Mesendoderm (in vitro differentiated cells): ENCODE results near the gene ZFYVE9.
"Not testable (repeated sequence)": the region's sequence is repeated elsewhere in the genome, so short reads cannot be mapped to it uniquely, and the experiment has no call there.

Source experiments
- DNase-seq: peaks from one replicate; pipeline ENCODE4 v3.0.0; 2013
- H2AK5ac ChIP-seq: 2 replicates; pipeline ENCODE4 v1.6.1; 2013; ENCODE audit warnings: low read length, inconsistent platforms
- H2BK120ac ChIP-seq: 2 replicates; pipeline ENCODE4 v1.6.1; 2013; ENCODE audit warnings: low read depth, mild to moderate bottlenecking, low read length, moderate library complexity, mixed read lengths
- H2BK15ac ChIP-seq: replicated peaks from 2 replicates; pipeline ENCODE4 v1.6.1; 2013; ENCODE audit warnings: low read depth, mild to moderate bottlenecking, moderate library complexity
- H2BK5ac ChIP-seq: 2 replicates; pipeline ENCODE4 v1.6.1; 2013; ENCODE audit warnings: low read length, inconsistent platforms
- H3K18ac ChIP-seq: 2 replicates; pipeline ENCODE4 v1.6.1; 2013; ENCODE audit warnings: mild to moderate bottlenecking, low read length, mixed read lengths
- H3K23ac ChIP-seq: one replicate; pipeline ENCODE4 v1.6.1; 2013; ENCODE audit warnings: low read length
- H3K27ac ChIP-seq: 2 replicates; pipeline ENCODE4 v1.5.1; 2013; ENCODE audit warnings: low read depth, mild to moderate bottlenecking, inconsistent platforms, low read length, moderate library complexity
- H3K27me3 ChIP-seq: 2 replicates; pipeline ENCODE4 v1.6.1; 2013; ENCODE audit warnings: low read length, control low read depth, mild to moderate bottlenecking, inconsistent platforms; ENCODE audit not compliant: insufficient read depth, poor library complexity
- H3K36me3 ChIP-seq: 2 replicates; pipeline ENCODE4 v1.6.1; 2013; ENCODE audit warnings: low read length, inconsistent platforms; ENCODE audit not compliant: control insufficient read depth, insufficient read depth
- H3K4ac ChIP-seq: one replicate; pipeline ENCODE4 v1.6.1; 2013; ENCODE audit warnings: low read depth, mild to moderate bottlenecking, low read length, moderate library complexity
- H3K4me1 ChIP-seq: 2 replicates; pipeline ENCODE4 v1.6.1; 2013; ENCODE audit warnings: low read depth, low read length, inconsistent platforms; ENCODE audit not compliant: control insufficient read depth
- H3K4me2 ChIP-seq: 2 replicates; pipeline ENCODE4 v1.6.1; 2013; ENCODE audit warnings: low read length
- H3K4me3 ChIP-seq: 2 replicates; pipeline ENCODE4 v1.5.1; 2013; ENCODE audit warnings: mild to moderate bottlenecking, low read length
- H3K56ac ChIP-seq: one replicate; pipeline ENCODE4 v1.6.1; 2013; ENCODE audit warnings: low read length
- H3K79me1 ChIP-seq: 2 replicates; pipeline ENCODE4 v1.6.1; 2013; ENCODE audit warnings: low read length, inconsistent platforms
- H3K79me2 ChIP-seq: 2 replicates; pipeline ENCODE4 v1.6.1; 2013; ENCODE audit warnings: mild to moderate bottlenecking, low read length; ENCODE audit not compliant: control insufficient read depth, insufficient read depth
- H3K9ac ChIP-seq: 2 replicates; pipeline ENCODE4 v1.6.1; 2013; ENCODE audit warnings: low read length, inconsistent platforms
- H4K5ac ChIP-seq: one replicate; pipeline ENCODE4 v1.6.1; 2013; ENCODE audit warnings: low read length
- H4K8ac ChIP-seq: one replicate; pipeline ENCODE4 v1.6.1; 2013; ENCODE audit warnings: low read depth, mild to moderate bottlenecking, control low read depth, low read length, moderate library complexity
- WGBS: extraction: QIAGEN DNeasy Blood & Tissue Kit; methylation state at CpG from one replicate; pipeline ENCODE4 v1.1.7; 2013; ENCODE audit warnings: low lambda C conversion rate, missing lambda C conversion rate; ENCODE audit not compliant: insufficient coverage; ENCODE audit errors: extremely low coverage; 5-methylcytosine and 5-hydroxymethylcytosine counted together

ZFYVE9 gene

GRCh38 chr1:52150445-52150844 lies 8.6 kb downstream of the ZFYVE9 start:
- DNase-seq, H3K27me3 ChIP-seq, H2BK5ac ChIP-seq, H4K8ac ChIP-seq, H3K36me3 ChIP-seq, H3K18ac ChIP-seq, H2BK15ac ChIP-seq, H4K5ac ChIP-seq, H3K79me1 ChIP-seq, H3K27ac ChIP-seq, H3K56ac ChIP-seq, H3K4me3 ChIP-seq, H3K79me2 ChIP-seq, H2AK5ac ChIP-seq, H3K4ac ChIP-seq, H3K9ac ChIP-seq, H2BK120ac ChIP-seq, H3K4me1 ChIP-seq, H3K4me2 ChIP-seq, H3K23ac ChIP-seq: not testable (repeated sequence)
- no CpG with 5 or more reads among the region's 11 CpGs for WGBS

- DNase-seq: no peak
- Histone ChIP-seq H2BK5ac (no peak overlapping the region), H3K27me3 (no peaks in the 10 kb centered on the region), H2BK15ac (no peak overlapping the region), H3K23ac (no peak overlapping the region), H3K4ac (no peak overlapping the region), H4K8ac (no peak overlapping the region), H2BK120ac (no peak overlapping the region), H3K27ac (no peak overlapping the region), H2AK5ac (no peak overlapping the region), H3K79me2 (no peaks in the 10 kb centered on the region), H3K79me1 (peaks cover 4% of the 10 kb centered on the region), H3K4me1 (no peaks in the 10 kb centered on the region), H3K56ac (no peak overlapping the region), H3K4me3 (no peak overlapping the region), H3K18ac (no peak overlapping the region), H3K36me3 (no peaks in the 10 kb centered on the region), H3K4me2 (no peak overlapping the region), H3K9ac (no peak overlapping the region), H4K5ac (no peak overlapping the region)
- no CpG with 5 or more reads among the region's 1 CpG for WGBS
Observed at GRCh38 chr1:52150946-52151345, 9.1 kb downstream of the ZFYVE9 start.

DNA sequence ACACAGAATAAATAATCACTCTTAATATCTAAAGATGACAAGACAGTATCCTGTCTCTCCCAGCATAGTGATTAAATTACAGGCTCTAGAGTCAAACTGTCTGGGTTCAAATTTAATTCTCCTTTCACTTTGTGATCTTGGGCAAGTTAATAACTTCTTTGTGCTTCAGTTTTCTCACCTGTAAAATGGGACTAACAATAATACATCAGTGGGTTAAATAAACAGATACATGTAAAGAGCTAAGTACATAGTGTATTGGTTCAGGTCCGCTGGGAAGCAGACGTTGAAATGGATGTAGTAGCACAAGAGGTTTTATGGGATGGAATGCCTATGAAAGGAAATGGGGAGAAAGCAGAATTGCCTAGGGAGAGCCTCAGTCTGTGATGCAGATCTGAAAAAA lies 10.7 kb downstream of the ZFYVE9 start:
- Histone ChIP-seq H3K4me3 (no peak overlapping the region), H3K9ac (no peak overlapping the region), H2BK15ac (no peak overlapping the region)

DNA sequence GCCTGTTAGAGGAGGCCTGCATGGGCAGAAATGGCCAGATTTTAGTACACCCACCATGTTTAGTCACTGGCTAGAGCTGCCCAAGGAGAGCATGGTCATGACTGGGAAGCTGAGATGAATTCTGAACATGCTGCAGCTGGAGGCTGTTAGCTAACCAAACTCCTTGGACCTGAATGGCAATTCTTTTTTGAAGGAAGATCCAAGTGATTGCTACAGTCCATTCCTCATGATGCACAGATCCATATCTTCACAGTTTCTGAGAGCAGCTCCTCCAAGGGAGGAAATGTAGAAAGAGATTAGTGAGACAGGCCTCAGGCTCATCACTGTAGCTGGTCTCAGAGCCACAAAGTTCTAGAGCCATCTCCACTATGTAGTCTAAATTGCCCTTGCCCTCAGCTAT lies 11.1 kb downstream of the ZFYVE9 start:
- H4K8ac ChIP-seq: no peak overlapping the region
- H3K23ac ChIP-seq: no peak overlapping the region
- H3K79me2 ChIP-seq: no peaks in the 10 kb centered on the region
- H3K4me3 ChIP-seq: no peak overlapping the region
- no peak overlapping the region for H2BK5ac ChIP-seq
- peaks cover 4% of the 10 kb centered on the region for H3K79me1 ChIP-seq
- H3K4ac ChIP-seq: no peak overlapping the region
- no peak overlapping the region for H2BK120ac ChIP-seq
- no peaks in the 10 kb centered on the region for H3K27me3 ChIP-seq
- H3K36me3 ChIP-seq: no peaks in the 10 kb centered on the region
- no peak overlapping the region for H3K56ac ChIP-seq
- no peak overlapping the region for H2BK15ac ChIP-seq
- no peak overlapping the region for H4K5ac ChIP-seq
- H3K18ac ChIP-seq: no peak overlapping the region
- no peaks in the 10 kb centered on the region for H3K4me1 ChIP-seq
- no peak overlapping the region for H3K9ac ChIP-seq
- H3K27ac ChIP-seq: no peak overlapping the region
- H2AK5ac ChIP-seq: no peak overlapping the region
- DNase-seq: no peak
- H3K4me2 ChIP-seq: no peak overlapping the region

More for the DNA sequence above, 10.7 kb downstream of the ZFYVE9 start:
- H3K56ac ChIP-seq: no peak overlapping the region
- H3K18ac ChIP-seq: no peak overlapping the region
- H3K36me3 ChIP-seq: no peaks in the 10 kb centered on the region
- no peak overlapping the region for H3K4ac ChIP-seq
- H4K5ac ChIP-seq: no peak overlapping the region
- no peak overlapping the region for H2BK120ac ChIP-seq
- H3K23ac ChIP-seq: no peak overlapping the region
- no peak overlapping the region for H3K4me2 ChIP-seq
- H3K27me3 ChIP-seq: no peaks in the 10 kb centered on the region
- H3K4me1 ChIP-seq: no peaks in the 10 kb centered on the region
- WGBS: no CpG with 5 or more reads among the region's 2 CpGs
- DNase-seq: no peak
- H3K79me2 ChIP-seq: no peaks in the 10 kb centered on the region
- H4K8ac ChIP-seq: no peak overlapping the region
- no peak overlapping the region for H2BK5ac ChIP-seq
- peaks cover 4% of the 10 kb centered on the region for H3K79me1 ChIP-seq
- H3K27ac ChIP-seq: no peak overlapping the region
- no peak overlapping the region for H2AK5ac ChIP-seq

- H2BK120ac ChIP-seq: no peak overlapping the region
- H3K9ac ChIP-seq: no peak overlapping the region
- no peak overlapping the region for H3K56ac ChIP-seq
- H3K79me2 ChIP-seq: no peaks in the 10 kb centered on the region
- no peak overlapping the region for H3K4me2 ChIP-seq
- H3K23ac ChIP-seq: no peak overlapping the region
- no peak overlapping the region for H3K27ac ChIP-seq
- H3K36me3 ChIP-seq: no peaks in the 10 kb centered on the region
- H3K79me1 ChIP-seq: peaks cover 6% of the 10 kb centered on the region
- no peak overlapping the region for H4K8ac ChIP-seq
- no peaks in the 10 kb centered on the region for H3K27me3 ChIP-seq
- no peak overlapping the region for H4K5ac ChIP-seq
- no peak overlapping the region for H3K4ac ChIP-seq
- H2BK5ac ChIP-seq: no peak overlapping the region
- no peaks in the 10 kb centered on the region for H3K4me1 ChIP-seq
- no peak overlapping the region for H2AK5ac ChIP-seq
- no peak overlapping the region for H2BK15ac ChIP-seq
- no peak for DNase-seq
- H3K18ac ChIP-seq: no peak overlapping the region
- no peak overlapping the region for H3K4me3 ChIP-seq
Observed at GRCh38 chr1:52153898-52154297, 12.0 kb downstream of the ZFYVE9 start.

- H3K79me1 ChIP-seq: peaks cover 6% of the 10 kb centered on the region
Observed at GRCh38 chr1:52156460-52156859, 14.6 kb downstream of the ZFYVE9 start.

More at GRCh38 chr1:52156460-52156859, 14.6 kb downstream of the ZFYVE9 start:
- Histone ChIP-seq H3K56ac (no peak overlapping the region), H2BK15ac (no peak overlapping the region), H3K4me3 (no peak overlapping the region), H4K5ac (no peak overlapping the region), H3K79me2 (no peaks in the 10 kb centered on the region), H2BK120ac (no peak overlapping the region), H3K4ac (no peak overlapping the region), H3K23ac (no peak overlapping the region), H3K4me2 (no peak overlapping the region), H2BK5ac (no peak overlapping the region), H2AK5ac (no peak overlapping the region), H3K9ac (no peak overlapping the region), H3K36me3 (no peaks in the 10 kb centered on the region), H4K8ac (no peak overlapping the region), H3K18ac (no peak overlapping the region), H3K27me3 (no peaks in the 10 kb centered on the region), H3K4me1 (no peaks in the 10 kb centered on the region), H3K27ac (no peak overlapping the region)
- no CpG with 5 or more reads among the region's 3 CpGs for WGBS
- DNase-seq: no peak
